Panc1 (cell line): ENCODE data around the gene NR2F6. TPM values are rescaled to one million over a fixed set of nuclear protein-coding genes. Genes with fewer than 3 reads are reported as not detected.

ENCODE experiments used
- ATAC-seq: fragments of 200-7000 bp; cut with Tn5 transposase; 2 replicates; pipeline ENCODE4 v1.9.1; 2020; ENCODE audit warnings: mild to moderate bottlenecking, moderate library complexity
- BruUV-seq: library from RNA; stranded (reverse); fragments of 400-500 nt; replicated peaks from 2 replicates; lab custom pipeline; 2021; lab: Mats Ljungman, UMichigan
- CTCF ChIA-PET: fragments of 300-600 bp; sonication (Branson Sonifier 250); formaldehyde crosslinking; loops from one replicate; lab custom pipeline; 2022; ENCODE audit warnings: antibody characterized with exemption; lab: Charles Lee
- POLR2A ChIA-PET: fragments of 300-600 bp; sonication (Branson Sonifier 250); formaldehyde crosslinking; loops from one replicate; lab custom pipeline; 2022; ENCODE audit warnings: antibody characterized with exemption; lab: Charles Lee
- DNase-seq: peaks from one replicate; pipeline ENCODE4 v3.0.0-alpha.2; 2010; ENCODE audit warnings: low read depth, low spot score
- H3K27ac ChIP-seq: 2 replicates; pipeline ENCODE4 v1.5.1; 2011; ENCODE audit warnings: mild to moderate bottlenecking, low read length, inconsistent platforms
- H3K27me3 ChIP-seq: fragments of 200-500 bp; sonication (Bioruptor generic); 2 replicates; pipeline ENCODE4 v1.6.0; 2014; ENCODE audit warnings: low read length, inconsistent platforms; ENCODE audit not compliant: control insufficient read depth, insufficient read depth
- H3K36me3 ChIP-seq: fragments of 200-500 bp; sonication (Bioruptor generic); 2 replicates; pipeline ENCODE4 v1.5.1; 2014; ENCODE audit warnings: inconsistent platforms, mild to moderate bottlenecking, low read length, moderate library complexity; ENCODE audit not compliant: control insufficient read depth, insufficient read depth
- H3K4me1 ChIP-seq: 2 replicates; pipeline ENCODE4 v1.5.1; 2011; ENCODE audit warnings: inconsistent platforms, mild to moderate bottlenecking, low read length, moderate library complexity; ENCODE audit not compliant: control insufficient read depth, insufficient read depth
- H3K4me3 ChIP-seq, 2 experiments: 2 replicates each; pipeline ENCODE4 v1.5.1; 2011 to 2012; ENCODE audit warnings: low read depth in 2 of 2, low read length in 2 of 2, mild to moderate bottlenecking in 2 of 2, inconsistent platforms in 1 of 2, moderate library complexity in 1 of 2
- H3K9me3 ChIP-seq: fragments of 200-500 bp; sonication (Bioruptor generic); 2 replicates; pipeline ENCODE4 v1.5.1; 2014; ENCODE audit warnings: low read depth, mild to moderate bottlenecking, inconsistent platforms, low read length, moderate library complexity; ENCODE audit not compliant: control insufficient read depth, insufficient read depth
- CTCF ChIP-seq: fragments of 450-650 bp; IDR thresholded peaks from 2 replicates; pipeline ENCODE4 v1.5.1; 2017; ENCODE audit warnings: mild to moderate bottlenecking
- POLR2AphosphoS5 ChIP-seq: IDR thresholded peaks from 2 replicates; pipeline ENCODE4 v1.6.1; 2012; ENCODE audit warnings: mild to moderate bottlenecking, low read depth, low read length, moderate library complexity
- REST ChIP-seq, 2 experiments: IDR thresholded peaks; 2 replicates each; pipeline ENCODE4 v1.6.1; 2011 to 2012; ENCODE audit warnings: low read depth in 2 of 2, control low read depth in 1 of 2, low read length in 1 of 2, mild to moderate bottlenecking in 1 of 2, moderate library complexity in 1 of 2; ENCODE audit not compliant: insufficient read depth in 1 of 2
- SIN3A ChIP-seq: IDR thresholded peaks from 2 replicates; pipeline ENCODE4 v1.6.1; 2012; ENCODE audit warnings: low read depth, mild to moderate bottlenecking, low read length, moderate library complexity, borderline replicate concordance; ENCODE audit not compliant: insufficient read depth
- TCF7L2 ChIP-seq: IDR thresholded peaks from 2 replicates; pipeline ENCODE4 v1.6.1; 2011; ENCODE audit warnings: mild to moderate bottlenecking, low read depth, low read length, inconsistent platforms
- in situ Hi-C: cut with HindIII; loops from 2 replicates; pipeline ENCODE4 v1.10.0; 2016; ENCODE audit warnings: low sequenced_read_pairs, low pct_unique_long_range_greater_than_20kb
- intact Hi-C: fragments of 100-400 bp; cut with micrococcal nuclease; formaldehyde crosslinking; loops from one replicate; pipeline ENCODE4 v1.10.0; 2022; ENCODE audit not compliant: unreplicated experiment
- total RNA-seq: library from RNA; stranded (reverse); gene quantifications from one replicate; pipeline ENCODE4 v1.2.1, GENCODE V29; 2021; ENCODE audit not compliant: unreplicated experiment

The NR2F6 gene
- total RNA-seq, 1 experiment from 2014 or later: 173 TPM

- in situ Hi-C loops: no loop called here
- BruUV-seq: TSS peak; percentile 95
- ATAC-seq (peak; percentile 94), DNase-seq (peak; percentile 41)
- H3K4me1 ChIP-seq: 0 out of 2 replicates have a peak, but pooled peaks cover 5% of the 10 kb centered on the region
- TF ChIP-seq POLR2AphosphoS5 (peak; percentile 81), REST (IDR thresholded peaks at IDR 0.05; ENCODE audit: insufficient read depth in 1 of 2, low read depth in 2 of 2, low read length in 1 of 2) (no peak), SIN3A (0 out of 2 replicates have a peak, but pooled peaks have one; percentile 14), TCF7L2 (peak; percentile 73)
- ChIA-PET CTCF (interaction anchor here (0.5 kb wide), 1 partner anchor 15 kb away, joined by 9 read pairs; no protein-coding TSS in a partner anchor), POLR2A (no interaction called here)
- no peaks in the 10 kb centered on the region for H3K27me3 ChIP-seq
- peak within 1 kb of the TSS; percentile 49 to 61 for H3K4me3 ChIP-seq
- intact Hi-C loops: no loop called here
- H3K9me3 ChIP-seq: no peaks in the 10 kb centered on the region
- H3K27ac ChIP-seq: peak within 1 kb of the TSS; percentile 90
- H3K36me3 ChIP-seq: no peaks in the 10 kb centered on the region; the same call in 1 of the 2 replicates
Measured at GRCh38 chr19:17215127-17215971, 30.4 kb downstream of the NR2F6 start, which contains the start of gene USE1. TSS of gene USE1 (plus strand) at chr19:17215357. CDS start at chr19:17215406, 49 bp downstream.

- ChIA-PET CTCF (no interaction called here), POLR2A (interaction anchor here (0.6 kb wide), 1 partner anchor 682 kb away, joined by 18 read pairs; no protein-coding TSS in a partner anchor)
- intact Hi-C loops (no loop called here), in situ Hi-C loops (no loop called here)
- Histone ChIP-seq H3K27ac (peak overlapping the region; percentile 90), H3K4me1 (0 out of 2 replicates have a peak, but pooled peaks cover 5% of the 10 kb centered on the region), H3K4me3 (peak overlapping the region; percentile 49 to 61), H3K27me3 (no peaks in the 10 kb centered on the region), H3K36me3 (no peaks in the 10 kb centered on the region; the same call in 1 of the 2 replicates), H3K9me3 (no peaks in the 10 kb centered on the region)
- TF ChIP-seq POLR2AphosphoS5 (no peak), TCF7L2 (no peak), SIN3A (no peak), CTCF (no peak), REST (IDR thresholded peaks at IDR 0.05; ENCODE audit: insufficient read depth in 1 of 2, low read depth in 2 of 2, low read length in 1 of 2) (no peak)
- ATAC-seq (peak; percentile 2), DNase-seq (no peak)
- no TSS peak for BruUV-seq
Measured at GRCh38 chr19:17214508-17215126, 31.1 kb downstream of the NR2F6 start.
